Measurements from ENCODE around the gene UBL4A.
A peak's percentile ranks its signal among the peaks of the same experiment; 100 is the strongest.
"Not testable (repeated sequence)": the region's sequence is repeated elsewhere in the genome, so short reads cannot be mapped to it uniquely, and the experiment has no call there.

Gene UBL4A

DNA sequence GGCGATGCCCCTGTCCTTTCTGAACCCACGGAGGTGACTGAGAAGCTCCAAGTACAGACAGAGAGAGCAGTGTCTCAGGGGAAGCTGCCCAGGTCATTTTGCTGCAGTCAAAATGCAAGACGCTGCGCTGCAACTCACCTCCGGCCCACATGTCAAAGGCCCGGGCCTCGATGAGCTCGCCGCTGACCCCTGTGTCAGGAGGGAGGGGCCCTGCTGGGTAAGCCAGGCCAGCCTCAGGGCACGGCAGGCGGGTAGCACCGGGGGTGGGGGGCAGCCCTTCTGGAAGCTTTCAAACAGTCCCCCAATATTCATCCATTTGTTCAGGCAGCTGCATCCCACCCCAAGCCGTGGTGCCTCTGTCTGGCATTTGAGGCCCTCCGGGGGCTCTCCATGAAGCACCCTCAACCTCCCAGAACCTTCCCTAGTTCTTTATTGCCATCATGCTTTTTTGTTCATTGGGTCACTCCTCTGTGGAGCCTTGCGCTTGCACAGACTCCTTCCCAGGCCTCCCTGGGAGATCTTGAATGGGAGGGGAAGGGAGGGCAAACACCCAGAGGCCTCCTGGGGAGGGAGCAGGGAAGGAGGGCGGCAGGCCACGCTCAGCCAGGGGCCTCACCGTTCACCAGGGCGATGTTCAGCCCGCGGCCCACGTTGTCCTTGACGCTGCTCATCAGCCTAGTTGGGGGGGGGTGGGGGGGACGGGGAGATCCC, 21.4 kb upstream of the UBL4A start:
- no peak for DNase-seq

DNA sequence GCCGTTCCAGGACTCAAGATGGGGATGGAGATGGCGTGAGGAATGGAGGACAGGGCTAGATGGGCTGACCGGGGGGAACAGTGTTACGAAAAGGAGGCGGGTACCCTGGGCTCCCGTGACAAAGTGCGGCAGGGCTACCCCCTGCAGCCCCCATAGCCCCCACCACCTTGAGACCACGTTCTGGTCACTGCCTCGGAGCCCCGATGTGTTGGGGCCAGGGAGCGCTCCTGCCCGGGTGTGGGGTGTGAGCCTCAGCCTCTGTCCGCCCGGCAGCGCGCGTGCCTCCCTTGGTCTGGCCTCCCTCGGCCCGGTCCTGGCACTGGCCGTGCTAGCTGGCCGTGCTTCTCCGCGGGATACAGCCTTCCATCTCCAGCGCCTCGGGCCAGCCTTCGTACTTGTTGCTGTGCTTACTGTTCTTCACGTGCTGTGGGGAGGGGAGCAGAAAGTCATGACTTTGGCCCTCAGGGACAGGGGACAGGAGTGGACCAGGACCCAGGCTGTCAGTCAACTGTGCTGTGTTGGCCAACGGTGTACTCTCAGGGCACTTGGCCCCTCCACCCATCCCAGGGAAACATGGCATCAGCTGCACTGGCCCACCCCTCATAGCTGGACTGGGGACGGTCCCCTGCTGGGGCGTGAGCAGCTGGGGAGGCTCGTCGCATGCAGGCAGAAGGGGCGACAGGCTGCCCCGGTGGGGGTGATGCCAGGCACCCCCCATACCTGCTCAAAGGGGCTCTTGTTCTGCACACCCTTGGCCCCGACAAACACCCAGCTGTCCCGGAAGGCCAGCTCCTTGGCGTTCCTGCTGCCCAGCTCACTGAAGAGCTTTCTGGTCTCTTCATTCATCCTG, 20.3 kb upstream of the UBL4A start:
- DNase-seq = no peak

DNA sequence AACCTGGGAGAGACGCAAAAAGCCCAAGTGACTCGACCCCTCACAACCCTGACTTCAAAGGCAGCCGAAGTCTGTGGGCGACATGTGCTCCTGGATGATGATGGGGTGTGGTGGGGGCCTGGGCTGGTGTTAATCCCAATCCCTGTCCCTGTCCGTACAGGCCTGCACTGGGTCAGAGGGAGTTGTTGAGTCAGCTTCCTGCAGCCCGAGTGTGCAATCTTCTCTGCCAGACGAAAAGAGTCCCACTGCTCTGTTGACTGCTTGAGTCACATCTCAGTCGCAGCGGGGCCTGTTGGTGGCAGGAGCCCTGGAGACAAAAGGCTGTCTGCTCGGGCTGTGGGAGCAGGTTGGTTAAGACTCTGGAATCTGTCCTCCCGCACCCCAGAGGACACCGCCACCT, 19.3 kb upstream of the UBL4A start:
- no peak for DNase-seq

DNA sequence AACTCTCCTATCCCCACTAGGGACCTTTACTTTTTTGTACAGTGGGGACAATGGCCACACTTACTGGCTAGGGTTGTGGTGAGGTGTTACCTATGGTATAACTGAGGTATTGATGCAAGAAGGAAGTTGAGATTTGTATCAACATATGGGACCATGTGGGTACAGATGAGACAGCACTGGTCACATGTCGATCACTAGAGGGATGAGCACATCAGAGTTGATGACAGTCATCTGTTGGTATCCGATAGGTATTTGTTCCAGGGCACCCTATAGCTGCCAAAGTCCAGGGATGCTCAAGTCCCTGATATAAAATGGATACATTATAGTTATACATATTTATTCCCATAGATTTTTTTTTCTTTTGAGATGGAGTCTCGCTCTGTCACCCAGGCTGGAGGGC, 16.6 kb upstream of the UBL4A start:
- no peak for DNase-seq

GRCh38 chrX:154502098-154502497, 15.7 kb upstream of the UBL4A start:
- no peak for DNase-seq

GRCh38 chrX:154501423-154501822, 15.0 kb upstream of the UBL4A start:
- not testable (repeated sequence) for DNase-seq

DNA sequence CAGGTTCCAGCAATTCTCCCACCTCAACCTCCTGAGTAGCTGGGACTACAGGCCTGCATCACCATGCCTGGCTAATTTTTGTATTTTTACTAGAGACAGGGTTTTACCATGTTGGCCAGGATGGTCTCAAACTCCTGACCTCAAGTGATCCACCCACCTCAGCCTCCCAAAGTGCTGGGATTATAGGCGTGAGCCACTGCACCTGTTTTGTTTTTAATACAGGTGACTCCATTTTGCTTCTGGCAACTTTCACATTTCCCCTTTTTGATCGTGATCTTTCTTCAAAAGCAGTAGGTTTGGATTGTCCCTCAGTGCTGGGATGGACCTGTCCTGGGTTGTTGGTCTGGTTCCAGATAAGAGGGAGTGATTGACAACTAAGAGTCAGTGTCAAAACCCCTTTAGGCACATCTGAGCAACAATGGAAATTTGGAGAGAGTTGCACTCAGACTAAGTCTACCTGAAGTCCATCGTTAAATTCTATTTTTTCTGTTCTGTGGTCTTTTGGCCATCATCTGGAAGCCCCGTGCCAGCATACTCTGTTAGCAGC, 10.2 kb upstream of the UBL4A start:
- not testable (repeated sequence) for DNase-seq

- no peak for DNase-seq
These were observed 9.1 kb upstream of the UBL4A start for GRCh38 chrX:154495472-154495922.

DNA sequence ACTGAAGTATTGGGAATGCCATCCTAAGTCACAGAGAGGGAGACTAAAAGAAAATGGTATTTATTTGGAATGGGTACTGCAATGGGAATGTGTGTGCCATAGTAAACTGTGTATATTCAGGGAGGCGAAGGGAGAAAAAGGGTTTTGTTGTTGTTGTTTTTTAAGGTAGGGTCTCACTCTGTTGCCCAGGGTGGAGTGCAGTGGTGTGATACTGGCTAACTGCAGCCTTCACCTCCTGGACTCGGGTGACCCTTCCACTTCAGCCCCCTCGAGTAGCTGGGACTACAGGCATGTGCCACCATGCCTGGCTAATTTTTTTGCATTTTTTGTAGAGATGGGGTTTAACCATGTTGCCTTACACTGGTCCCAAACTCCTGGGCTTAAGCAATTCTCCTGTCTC, 8.3 kb upstream of the UBL4A start:
- DNase-seq = no peak

DNA sequence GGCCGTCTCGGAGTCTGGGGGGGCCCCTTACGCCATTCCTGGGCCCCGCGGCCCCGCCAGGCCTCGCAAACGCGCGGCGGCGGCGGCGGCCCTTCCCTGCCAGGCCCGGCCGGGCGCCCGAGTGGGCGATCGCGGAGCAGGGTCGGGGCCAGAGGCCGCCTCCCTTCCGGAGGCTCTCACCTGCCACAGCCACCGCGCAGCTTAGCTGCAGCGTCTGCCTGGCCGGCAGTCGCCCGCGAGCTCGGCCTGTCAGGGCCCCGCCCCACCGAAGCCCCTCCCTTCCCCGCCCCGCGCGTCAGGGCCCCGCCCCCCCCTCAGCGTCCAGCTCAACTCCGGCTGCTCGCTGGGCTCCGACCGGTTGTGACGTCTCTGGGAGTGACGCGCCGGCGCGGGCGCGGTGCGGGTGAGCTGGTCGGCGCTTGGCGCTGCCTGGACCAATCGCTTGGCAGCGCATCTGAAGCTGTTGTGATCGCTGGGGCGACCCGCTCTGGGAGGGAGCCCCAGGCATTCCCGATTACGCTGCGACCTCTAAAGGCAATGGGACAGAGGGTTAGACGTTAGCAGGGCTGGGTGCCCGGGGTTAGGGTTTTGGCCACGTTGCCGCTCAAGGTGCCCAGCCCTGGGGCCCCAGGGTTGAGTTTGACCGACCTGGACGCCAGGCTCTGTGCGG, 4.1 kb upstream of the UBL4A start, which contains the start of gene SLC10A3:
TSS of gene SLC10A3 (minus strand) at position 216 of the 670 bp plus-strand sequence. CDS start 1,689 bp downstream, outside the sequence.
- peak; percentile 97 for DNase-seq

DNA sequence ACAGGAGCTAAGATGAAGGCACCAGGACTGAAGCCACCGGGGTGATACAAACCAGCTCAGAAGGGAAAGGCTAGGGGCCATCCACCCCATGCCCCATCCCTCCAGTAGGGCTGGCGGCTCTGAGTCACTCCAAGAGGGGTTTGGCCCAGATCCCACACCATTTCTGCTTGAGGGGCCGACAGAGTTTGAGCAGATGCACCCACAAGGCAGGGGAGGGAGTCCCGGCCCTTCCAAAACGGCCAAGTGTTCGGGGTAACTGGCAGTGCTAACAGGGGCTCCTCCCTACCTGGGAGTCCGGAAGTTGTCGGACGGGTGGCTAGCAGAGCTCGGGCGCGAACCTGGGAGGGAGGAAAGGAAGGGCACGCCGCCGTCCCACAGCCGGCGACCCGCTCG, 3.6 kb upstream of the UBL4A start:
- DNase-seq = peak; percentile 71

DNA sequence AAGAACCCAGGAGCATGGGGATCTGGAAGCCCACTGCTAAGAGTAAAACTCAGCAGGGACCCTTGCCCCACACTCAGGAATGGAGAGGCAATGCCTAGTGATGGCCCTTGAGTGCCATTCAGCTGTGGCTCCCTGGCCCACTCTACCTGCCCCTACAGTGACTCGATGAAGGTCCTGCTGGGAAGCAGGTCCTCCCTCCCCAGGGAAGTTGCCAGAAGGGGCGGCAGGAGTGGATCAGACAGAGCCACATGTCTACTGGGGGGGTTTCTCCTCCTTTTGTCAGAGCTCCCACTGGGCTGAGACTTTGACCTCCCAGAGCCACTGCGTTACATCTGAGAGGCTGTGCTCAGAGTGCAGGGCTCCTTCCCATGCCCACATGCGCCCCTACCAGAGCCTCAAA, 2.8 kb upstream of the UBL4A start:
- no peak for DNase-seq

GRCh38 chrX:154488336-154489075, 2.1 kb upstream of the UBL4A start:
- DNase-seq = no peak

DNA sequence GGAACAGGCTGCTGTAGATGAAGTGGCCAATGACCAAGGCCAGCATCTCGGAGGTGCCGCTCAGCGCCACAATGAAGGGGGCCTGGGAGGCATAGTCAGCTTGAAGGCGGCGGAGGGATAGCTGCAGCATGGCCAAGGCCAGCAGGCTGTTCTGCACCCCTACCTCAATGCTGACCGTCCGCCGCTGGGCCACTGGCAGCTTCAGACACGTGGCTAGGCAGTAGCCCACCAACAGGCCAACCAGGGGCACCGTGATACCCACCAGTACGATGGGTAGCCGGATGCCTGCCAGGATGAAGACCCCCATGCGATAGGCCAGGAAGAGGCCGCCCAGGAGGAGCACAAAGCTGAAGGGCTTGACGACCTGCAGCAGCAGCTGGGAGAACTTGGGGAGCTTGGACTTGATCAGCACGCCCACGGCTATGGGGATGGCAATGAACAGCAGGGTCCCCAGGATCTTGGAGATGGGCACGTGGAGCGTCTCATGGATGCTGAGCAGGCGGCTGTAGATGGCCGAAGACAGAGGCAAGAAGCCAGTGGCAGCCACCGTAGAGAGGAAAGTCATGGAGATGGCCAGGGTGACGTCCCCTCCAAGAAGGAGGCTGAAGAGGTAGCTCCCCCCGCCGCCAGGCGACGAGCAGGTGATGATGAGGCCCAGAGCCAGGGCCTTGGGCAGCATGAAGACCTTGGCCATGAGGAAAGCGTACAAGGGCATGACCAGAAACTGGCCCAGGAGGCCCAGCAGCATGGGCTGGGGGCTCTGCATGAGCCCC, 1.3 kb upstream of the UBL4A start:
- no peak for DNase-seq

DNA sequence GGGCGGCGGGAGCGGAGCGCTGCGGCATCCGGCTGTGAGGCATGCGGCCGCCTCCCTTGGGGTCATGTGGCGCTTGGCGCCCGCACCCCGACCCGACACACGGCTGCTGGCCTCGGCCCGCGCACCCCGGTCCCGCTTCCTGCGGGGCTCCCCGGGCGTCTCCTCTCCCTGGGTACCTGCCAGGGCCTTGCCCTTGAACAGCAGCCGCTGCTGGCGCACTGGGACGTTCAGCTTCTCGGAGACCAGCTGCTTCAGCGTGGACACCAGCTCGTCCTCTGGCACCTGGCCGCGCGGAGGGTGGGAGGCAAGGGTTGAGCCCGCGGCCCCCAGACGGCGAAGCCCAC, 391 bp downstream of the UBL4A start:
- peak; percentile 59 for DNase-seq

DNA sequence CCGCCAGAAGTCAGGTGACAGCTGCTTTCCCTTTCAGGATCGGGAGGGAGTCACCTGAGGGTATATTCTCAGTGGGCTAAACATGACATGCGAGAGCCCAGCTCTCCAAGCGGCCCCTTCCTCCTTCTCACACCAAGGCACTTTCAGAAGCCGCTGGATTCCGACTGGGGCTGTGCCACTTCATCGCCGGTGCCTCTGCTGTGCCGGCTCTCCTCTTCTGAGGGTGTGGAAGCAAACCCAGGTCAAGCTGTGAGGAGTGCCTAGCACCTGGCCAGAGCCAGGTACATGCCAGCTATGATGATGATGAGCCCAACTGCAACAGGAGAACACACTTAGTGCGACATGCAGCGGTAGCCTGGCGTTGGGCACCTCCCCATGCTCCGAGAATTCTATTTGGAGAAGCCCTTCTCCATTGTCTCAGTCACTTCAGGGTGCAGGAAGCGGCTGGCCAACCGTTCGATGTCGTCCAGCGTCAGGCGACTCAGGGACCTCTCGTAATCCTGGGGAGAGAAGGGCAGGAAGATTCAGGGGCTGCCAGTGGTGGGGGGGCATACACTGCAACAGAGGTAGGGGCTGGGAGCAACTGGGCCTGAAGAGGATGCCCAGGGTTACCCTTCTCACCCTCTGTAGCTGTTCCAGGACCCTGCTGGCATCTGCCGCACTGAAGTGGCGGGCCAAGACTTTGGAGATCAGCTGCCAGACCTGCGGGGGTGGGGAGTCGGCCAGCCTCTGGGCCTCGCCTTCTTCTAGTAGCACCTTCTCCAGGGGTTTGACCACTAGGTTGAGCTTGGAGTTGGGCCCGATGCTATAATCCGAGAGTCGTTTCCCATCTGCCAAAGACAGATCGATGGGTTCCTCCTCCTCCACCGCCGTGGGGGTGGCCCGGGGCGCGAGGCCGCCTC, 1.0 kb downstream of the UBL4A start:
- DNase-seq = peak; percentile 25

- peak; percentile 34 for DNase-seq
These were observed 1.9 kb downstream of the UBL4A start for GRCh38 chrX:154484255-154485149.

- DNase-seq = no peak
These were observed 3.1 kb downstream of the UBL4A start for GRCh38 chrX:154483325-154483724.

- DNase-seq = no peak
These were observed 3.6 kb downstream of the UBL4A start for GRCh38 chrX:154482786-154483185.

Measured in DMS53 (cell line).